8988T (cell line): Measurements from ENCODE around the gene ADH1C.
"Not testable (repeated sequence)": the region's sequence is repeated elsewhere in the genome, so short reads cannot be mapped to it uniquely, and the experiment has no call there.

ENCODE experiments used
- DNase-seq: peaks from one replicate; pipeline ENCODE4 v3.0.0; 2011

Gene ADH1C

GRCh38 chr4:99356992-99357391, 4.4 kb upstream of the ADH1C start:
- DNase-seq, result no peak

DNA sequence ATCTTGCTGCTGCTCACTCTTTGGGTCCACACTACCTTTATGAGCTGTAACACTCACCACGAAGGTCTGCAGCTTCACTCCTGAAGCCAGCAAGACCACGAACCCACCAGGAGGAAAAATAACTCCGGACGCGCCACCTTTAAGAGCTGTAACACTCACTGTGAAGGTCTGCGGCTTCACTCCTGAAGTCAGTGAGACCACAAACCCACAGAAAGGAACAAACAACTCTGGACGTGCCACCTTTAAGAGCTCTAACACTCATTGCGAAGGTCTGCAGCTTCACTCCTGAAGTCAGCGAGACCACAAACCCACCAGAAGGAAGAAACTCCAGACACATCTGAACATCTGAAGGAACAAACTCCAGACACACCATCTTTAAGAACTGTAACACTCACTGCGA, 3.6 kb upstream of the ADH1C start:
- DNase-seq, result not testable (repeated sequence)

GRCh38 chr4:99351487-99351886, 1.1 kb downstream of the ADH1C start:
- DNase-seq, result no peak

DNA sequence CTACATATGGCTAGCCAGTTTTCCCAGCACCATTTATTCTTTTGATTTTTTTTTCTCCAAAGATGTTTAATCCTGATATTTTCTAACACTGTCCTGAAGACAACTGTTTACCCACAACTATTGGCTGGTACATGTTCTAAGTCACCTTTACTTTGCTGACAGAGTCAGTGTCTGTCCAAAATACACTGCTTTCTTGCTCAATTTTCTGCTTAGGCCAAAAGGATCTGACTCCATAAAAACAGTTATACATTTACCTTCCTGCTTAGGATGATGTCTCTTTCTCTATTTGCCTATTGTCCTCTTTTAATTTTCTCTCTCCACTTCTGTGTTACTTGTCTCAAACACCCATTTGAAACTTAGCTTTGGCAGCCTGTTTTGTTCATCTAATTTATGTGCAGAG, 3.2 kb downstream of the ADH1C start:
- DNase-seq, result no peak

DNA sequence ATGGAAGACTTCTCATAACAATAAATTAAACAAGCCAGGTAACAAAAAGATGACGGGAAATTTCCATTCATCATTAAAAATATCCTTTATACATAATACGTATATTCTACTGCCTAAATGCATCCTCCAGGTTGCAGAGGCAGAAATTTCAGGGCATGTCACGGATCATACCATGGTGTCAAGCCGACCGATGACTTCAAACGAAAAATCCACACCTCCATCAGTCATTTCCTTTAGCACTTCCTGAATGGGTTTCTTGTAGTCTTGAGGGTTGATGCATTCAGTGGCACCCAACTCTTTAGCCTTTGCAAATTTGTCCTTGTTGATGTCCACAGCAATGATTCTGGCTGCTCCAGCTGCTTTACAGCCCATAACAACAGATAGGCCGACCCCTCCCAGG, 9.9 kb downstream of the ADH1C start:
- DNase-seq, result not testable (repeated sequence)

DNA sequence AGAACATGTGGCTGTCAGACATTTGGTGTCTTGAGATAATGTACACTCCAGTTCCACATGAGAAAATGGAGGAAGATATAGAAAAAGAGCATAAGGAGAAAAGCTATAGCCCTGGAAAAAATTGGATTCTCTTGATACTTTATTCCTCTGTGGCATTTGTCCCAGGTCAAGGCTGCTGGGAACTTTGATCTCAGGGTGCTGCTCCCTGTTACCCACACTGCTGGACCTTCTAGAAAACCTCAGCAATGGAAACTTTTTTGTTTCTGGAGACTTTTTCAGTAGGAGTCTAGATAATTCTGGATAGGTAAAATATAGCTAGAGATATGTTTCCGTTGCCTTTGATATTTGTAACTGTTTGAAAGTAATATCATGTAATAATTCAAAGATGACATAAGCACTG, 11.1 kb downstream of the ADH1C start:
- no peak for DNase-seq

DNA sequence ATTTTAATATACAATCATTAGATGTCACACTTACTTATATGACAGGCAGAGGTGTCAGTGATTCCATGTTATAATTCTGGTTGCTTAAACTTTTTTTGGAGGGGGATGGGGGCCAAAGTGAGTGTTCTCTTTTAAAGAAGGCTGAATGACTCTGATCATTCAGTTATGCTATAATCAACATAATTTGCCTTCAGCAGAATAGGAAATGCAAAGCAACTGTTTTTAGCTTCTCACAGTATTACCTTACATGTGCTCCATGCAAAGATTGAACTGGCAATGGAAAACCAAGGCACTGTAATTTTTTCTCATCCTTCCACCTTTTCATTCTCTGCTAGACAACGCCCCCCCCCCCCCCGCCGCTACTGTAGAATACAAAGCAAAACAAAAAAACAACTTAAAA, 13.4 kb downstream of the ADH1C start:
- DNase-seq, result no peak

GRCh38 chr4:99336553-99336952, 16.0 kb downstream of the ADH1C start:
- no peak for DNase-seq

GRCh38 chr4:99334880-99335279, 17.7 kb downstream of the ADH1C start:
- no peak for DNase-seq

DNA sequence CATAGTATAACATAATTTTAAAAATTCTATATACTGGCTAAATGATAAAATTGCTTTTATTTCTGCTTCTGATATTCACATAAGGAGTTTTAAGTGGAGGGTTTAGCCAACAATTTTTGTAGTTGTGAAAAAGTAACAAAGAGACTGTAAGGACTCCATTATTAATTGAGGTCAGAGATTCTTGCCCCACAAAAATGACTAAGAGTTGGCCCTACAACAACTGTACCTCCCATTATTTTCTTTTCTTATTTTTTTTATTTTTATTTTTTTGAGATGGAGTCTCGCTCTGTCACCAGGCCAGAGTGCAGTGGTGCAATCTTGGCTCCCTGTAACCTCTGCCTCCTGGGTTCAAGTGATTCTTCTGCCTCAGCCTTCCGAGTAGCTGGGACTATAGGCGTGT, 21.9 kb downstream of the ADH1C start:
- no peak for DNase-seq

GRCh38 chr4:99329876-99330275, 22.7 kb downstream of the ADH1C start:
- DNase-seq, result no peak

DNA sequence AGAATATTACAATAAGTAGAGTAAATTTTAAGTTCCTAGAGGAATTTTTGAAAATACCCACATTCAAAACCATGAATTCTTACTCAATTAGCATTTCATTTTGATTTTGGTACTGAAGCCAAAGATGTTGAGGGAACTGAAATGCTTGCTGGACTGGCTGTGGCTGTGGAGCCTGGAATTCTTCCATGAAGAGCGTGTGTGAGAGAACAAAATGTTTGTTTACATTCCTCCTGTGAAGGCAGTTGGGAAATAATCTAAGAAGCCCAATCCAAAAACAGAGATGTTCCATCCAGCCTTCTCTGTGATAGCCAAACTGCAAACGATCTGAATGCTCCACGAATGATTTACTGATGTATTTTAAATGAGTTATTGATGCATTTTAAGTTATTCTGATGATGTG, 27.6 kb downstream of the ADH1C start:
- DNase-seq, result no peak

DNA sequence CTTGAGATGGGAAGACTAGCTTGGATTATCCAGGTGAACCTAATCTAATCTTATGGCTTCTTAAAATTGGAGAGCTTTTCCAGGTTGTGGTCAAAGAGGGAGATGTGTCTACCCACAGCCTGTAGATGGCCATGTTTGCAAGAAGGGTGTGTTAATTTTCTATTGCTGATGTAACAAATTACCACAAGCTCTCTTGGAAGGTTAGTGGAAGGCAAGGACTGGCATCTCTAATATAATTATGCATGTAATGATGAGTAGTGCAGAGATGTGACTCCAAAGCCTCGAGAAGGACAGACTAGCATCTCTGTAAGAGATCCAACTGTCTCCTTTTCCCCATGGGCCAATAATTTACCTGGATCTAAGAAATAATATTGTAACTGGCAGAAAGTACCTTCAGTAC, 28.2 kb downstream of the ADH1C start:
- DNase-seq, result no peak

DNA sequence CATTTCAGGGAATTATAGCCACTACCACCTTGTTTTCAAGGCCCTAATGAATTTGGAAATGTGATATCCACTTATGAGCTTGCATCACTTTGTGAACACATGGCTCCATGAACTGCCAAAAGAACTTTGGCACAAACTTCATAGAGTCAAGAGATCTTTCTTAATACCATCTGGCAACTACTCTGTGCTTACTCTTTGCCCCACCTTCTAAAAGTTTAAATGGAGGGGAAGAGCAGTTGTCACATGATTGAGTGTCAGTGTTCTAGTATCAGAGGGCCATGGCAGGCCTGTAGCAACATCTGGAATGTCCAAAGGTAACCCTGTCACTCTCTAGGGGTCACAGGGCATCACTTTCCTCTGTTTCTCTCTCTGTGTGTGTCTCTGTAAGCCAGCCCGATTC, 28.8 kb downstream of the ADH1C start:
- DNase-seq, result no peak

DNA sequence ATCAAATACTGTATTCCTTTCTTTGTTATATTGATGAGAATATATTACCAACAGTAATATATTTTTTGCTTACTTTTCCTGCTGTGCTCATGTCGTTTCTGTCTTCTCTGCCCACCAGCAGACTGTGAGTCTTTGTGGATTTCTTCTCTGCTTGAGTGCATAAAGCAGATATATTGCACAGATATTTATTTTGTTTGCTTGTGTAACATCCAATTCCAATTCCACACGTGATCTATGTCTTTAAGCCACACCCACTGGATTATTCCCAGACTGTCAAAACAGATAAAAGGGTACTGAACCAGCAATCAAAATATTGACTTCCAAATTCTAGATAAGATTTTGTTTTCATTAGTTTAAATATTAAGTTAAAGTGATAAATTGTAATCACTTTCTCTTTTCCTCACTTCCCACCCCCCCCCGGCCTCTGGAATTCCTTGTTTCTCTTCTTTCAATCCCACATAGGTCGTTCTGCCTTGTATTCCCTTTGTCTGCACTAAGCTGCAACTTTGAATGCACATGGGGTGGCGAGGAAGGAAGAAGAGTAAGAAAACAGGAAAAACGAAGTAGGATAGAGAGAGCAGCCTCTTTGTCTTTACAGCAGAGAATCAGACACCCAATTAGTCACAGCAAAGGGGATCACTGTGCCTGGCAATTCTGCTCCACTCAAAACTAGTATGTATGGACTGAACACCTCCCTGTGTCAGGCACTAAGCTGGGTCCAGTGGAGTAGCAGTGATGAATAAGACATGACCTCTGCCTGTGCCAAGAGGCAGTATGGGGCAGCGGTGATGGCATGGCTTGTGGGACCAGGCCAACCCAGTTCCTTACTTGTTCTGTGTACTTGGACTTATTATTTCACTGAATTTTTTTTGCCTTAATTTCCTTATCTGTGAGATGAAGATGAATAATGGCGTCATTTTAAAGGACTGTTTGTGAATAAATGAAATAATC, 31.0 kb downstream of the ADH1C start, which contains the start of gene ADH1B:
TSS of gene ADH1B (minus strand) at position 161 of the 951 bp plus-strand sequence. CDS start at position 91, 70 bp downstream.
- no peak for DNase-seq

GRCh38 chr4:99317811-99318210, 34.7 kb downstream of the ADH1C start:
- DNase-seq, result not testable (repeated sequence)

DNA sequence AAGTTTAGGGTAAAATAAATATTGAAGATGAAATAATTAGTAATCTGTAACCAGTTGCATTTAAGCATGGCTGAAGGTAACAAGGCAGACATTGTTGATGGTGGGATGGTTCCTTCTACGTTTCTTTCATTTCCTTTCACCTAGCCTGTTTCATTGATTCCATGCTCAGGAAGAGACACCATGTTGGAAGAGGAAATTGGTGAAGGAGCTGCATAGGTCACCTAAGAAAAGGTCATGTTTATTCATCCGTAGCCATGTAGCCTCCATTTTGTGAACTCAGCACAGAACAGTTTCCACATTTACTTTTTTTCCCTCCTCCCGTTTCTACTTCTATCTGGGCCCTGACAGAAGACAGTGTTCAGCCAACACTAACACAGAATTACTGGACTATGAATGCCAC, 35.2 kb downstream of the ADH1C start:
- DNase-seq, result no peak

- DNase-seq, result no peak
These were observed 36.7 kb downstream of the ADH1C start for GRCh38 chr4:99315839-99316238.

GRCh38 chr4:99314211-99314610, 38.3 kb downstream of the ADH1C start:
- no peak for DNase-seq

- no peak for DNase-seq
These were observed 42.2 kb downstream of the ADH1C start for GRCh38 chr4:99310389-99310788.

DNA sequence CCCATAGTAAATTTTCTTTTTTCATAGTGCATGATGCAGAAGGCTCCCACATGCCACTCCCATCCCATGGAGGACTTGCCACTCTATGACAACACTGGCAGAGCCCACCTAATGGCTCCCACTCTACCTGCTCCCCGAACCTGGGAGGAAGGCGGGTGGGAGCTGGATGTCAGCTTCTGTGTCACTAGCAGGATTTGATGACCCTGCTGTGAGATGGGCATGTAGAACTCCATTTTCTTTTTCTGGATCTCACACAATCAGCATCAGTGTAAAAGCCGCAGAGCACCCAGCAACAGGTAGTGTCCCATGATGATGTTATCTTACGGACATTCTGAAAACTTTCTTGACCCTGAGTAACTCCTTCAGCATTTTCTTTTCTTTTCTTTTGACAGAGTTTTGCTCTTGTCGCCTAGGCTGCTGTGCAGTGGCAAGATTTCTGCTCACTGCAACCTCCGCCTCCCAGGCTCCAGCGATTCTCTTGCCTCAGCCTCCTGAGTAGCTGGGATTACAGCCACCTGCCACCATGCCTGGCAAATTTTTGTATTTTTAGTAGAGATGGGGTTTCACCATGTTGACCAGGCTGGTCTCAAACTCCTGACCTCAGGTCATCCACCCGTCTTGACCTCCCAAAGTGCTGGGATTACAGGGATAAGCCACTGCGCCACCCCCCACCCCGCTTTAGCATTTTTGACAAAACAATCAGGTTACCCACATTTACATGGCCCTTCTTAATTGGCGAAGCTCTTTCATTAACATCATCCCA, 46.7 kb downstream of the ADH1C start:
- DNase-seq, result no peak

GRCh38 chr4:99301376-99302164, 51.0 kb downstream of the ADH1C start:
- DNase-seq, result no peak

DNA sequence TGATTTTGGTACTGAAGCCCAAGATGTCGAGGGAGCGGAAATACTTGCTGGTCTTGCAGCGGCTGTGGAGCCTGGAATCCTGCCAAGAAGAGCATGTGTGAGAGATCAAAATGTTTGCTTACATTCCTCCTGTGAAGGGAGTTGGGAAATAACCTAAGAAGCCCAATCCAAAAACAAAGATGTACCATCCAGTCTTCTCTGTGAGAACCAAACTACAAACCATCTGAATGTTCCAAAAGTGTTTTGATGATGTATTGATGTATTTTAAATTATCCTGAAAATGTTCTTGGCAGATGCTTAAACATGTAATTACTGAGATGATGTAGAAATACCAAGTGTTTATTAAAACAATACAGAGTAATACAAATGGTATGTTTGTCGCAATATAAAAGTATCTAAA, 51.6 kb downstream of the ADH1C start:
- no peak for DNase-seq
